AG09309 (cell line): ENCODE results near the gene PSMA7.

ENCODE experiments used
- DNase-seq: peaks from one replicate; pipeline ENCODE4 v3.0.0-alpha.2; 2010; ENCODE audit warnings: low read depth
- H3K4me3 ChIP-seq: 2 replicates; pipeline ENCODE4 v1.5.1; 2011; ENCODE audit warnings: mild to moderate bottlenecking, low read depth, low read length, moderate library complexity; ENCODE audit not compliant: control insufficient read depth
- TF ChIP-seq, protein P1 (sequence below): IDR thresholded peaks from 2 replicates; pipeline ENCODE4 v1.5.1; 2011; ENCODE audit warnings: mild to moderate bottlenecking, low read depth, low read length, inconsistent platforms; ENCODE audit not compliant: insufficient read depth, control insufficient read depth; ENCODE audit errors: missing control alignments

The PSMA7 gene

GRCh38 chr20:62120365-62120762 lies 22.8 kb downstream of the PSMA7 start:
- H3K4me3 ChIP-seq: no peak overlapping the region
- TF ChIP-seq, protein P1, sequence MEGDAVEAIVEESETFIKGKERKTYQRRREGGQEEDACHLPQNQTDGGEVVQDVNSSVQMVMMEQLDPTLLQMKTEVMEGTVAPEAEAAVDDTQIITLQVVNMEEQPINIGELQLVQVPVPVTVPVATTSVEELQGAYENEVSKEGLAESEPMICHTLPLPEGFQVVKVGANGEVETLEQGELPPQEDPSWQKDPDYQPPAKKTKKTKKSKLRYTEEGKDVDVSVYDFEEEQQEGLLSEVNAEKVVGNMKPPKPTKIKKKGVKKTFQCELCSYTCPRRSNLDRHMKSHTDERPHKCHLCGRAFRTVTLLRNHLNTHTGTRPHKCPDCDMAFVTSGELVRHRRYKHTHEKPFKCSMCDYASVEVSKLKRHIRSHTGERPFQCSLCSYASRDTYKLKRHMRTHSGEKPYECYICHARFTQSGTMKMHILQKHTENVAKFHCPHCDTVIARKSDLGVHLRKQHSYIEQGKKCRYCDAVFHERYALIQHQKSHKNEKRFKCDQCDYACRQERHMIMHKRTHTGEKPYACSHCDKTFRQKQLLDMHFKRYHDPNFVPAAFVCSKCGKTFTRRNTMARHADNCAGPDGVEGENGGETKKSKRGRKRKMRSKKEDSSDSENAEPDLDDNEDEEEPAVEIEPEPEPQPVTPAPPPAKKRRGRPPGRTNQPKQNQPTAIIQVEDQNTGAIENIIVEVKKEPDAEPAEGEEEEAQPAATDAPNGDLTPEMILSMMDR: no peak

GRCh38 chr20:62119591-62120364 lies 23.4 kb downstream of the PSMA7 start:
- TF ChIP-seq, protein P1: no peak
- no peak overlapping the region for H3K4me3 ChIP-seq
- no peak for DNase-seq

More at GRCh38 chr20:62120365-62120762, 22.8 kb downstream of the PSMA7 start:
- DNase-seq: no peak

DNA sequence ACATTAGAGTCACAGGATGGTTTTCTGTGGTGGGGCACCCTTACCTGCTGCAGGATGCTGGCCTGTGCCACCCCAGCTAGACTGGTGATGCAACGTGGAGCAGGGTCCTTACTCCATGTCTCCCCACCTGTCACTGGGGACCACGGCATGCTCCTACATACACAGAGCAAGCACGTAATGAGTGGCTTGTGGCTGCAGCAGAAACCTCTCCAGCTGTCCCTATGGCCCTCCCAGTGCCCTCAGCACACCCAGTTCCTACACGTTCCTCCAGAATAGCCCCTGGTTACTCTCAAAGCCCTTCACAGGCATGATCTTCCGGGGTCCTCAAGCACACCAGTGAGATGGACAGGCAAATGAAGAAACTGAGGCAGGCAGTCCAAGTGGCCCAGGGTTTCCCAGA lies 24.1 kb downstream of the PSMA7 start:
- H3K4me3 ChIP-seq: no peak overlapping the region
- TF ChIP-seq, protein P1: no peak
- DNase-seq: no peak

- no peak for DNase-seq
- TF ChIP-seq, protein P1: no peak
- H3K4me3 ChIP-seq: no peak overlapping the region
These were observed 24.8 kb downstream of the PSMA7 start for GRCh38 chr20:62118113-62119043.

- H3K4me3 ChIP-seq: no peak overlapping the region
- TF ChIP-seq, protein P1: no peak
- DNase-seq: no peak
These were observed 25.5 kb downstream of the PSMA7 start for GRCh38 chr20:62117658-62118057.

GRCh38 chr20:62117362-62117646 lies 25.9 kb downstream of the PSMA7 start:
- TF ChIP-seq, protein P1: no peak
- no peak overlapping the region for H3K4me3 ChIP-seq
- DNase-seq: no peak
